ENCODE measurements around the gene HDAC7. TPM values are rescaled to one million over a fixed set of nuclear protein-coding genes. Genes with fewer than 3 reads are reported as not detected.

The HDAC7 gene
- total and polyA plus RNA-seq, 2 of the 13 experiments (the other 11 are each of a cell fraction or from before 2014, with no cell fraction given): 4.6 to 10.8 TPM

DNA sequence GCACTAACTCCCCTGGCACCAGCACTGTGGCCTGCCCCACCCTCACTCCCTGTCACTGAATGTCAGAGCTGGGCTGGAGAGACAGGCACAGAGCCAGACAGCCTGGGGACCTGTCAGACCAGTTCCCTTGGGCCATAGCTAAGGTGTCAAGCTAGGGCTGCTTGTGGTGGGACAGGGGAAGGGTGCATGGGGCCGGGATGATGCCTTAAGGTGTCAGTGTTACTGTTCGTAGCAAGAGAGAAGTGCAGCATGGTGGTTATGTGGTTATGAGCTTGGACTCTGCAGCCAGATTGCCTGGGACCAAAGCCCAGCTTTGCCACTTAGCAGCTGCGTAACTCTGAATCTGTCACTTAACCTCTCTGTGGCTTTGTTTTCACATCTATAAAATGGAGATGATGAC lies 64.8 kb downstream of the HDAC7 start (continued):
- TF ChIP-seq ZBTB39 (CRISPR knock-in tag; IDR thresholded peaks at IDR 0.05): no peak
- TF ChIP-seq HNRNPUL1 (IDR thresholded peaks at IDR 0.05; ENCODE audit: low read depth, low read length): no peak
- TF ChIP-seq ZNF720 (CRISPR knock-in tag; IDR thresholded peaks at IDR 0.05): no peak
- no peak for TF ChIP-seq TBP (CRISPR knock-in tag; IDR thresholded peaks at IDR 0.05)
- TF ChIP-seq ZBTB7A (CRISPR knock-in tag; IDR thresholded peaks at IDR 0.05): no peak

DNA sequence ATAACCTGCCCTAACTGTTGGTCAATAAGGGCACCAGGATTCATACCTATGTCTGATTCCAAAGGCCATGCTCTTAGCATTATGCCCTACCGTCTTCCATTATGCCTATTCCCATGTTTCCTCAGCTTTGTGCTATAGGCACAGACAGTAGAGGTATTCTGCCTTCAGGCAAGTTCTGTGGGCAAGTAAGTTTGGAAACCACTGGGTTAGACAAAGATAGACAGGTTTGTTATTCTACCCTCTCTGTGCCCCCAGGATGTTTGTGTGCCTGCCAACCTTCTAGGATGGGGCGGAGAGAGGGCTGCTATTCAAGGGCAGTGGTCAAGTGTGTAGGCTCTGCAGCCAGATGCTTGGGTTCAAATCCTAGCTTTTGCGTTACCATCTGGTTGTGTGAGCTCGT lies 65.6 kb downstream of the HDAC7 start:
- H3K36me3 ChIP-seq (replicated peaks in 1 of 2; ENCODE audit: control insufficient read depth in 1 of 2, insufficient read depth in 2 of 2, low read length in 2 of 2): no peaks in the 10 kb centered on the region
- no peak for FAIRE-seq
- ATAC-seq: no peak
- peaks cover 4 to 46% of the 10 kb centered on the region in 2 experiments; a peak in 3 of 5 replicates for H3K27me3 ChIP-seq (ENCODE audit: control insufficient read depth in 1 of 2, insufficient read depth in 2 of 2, low read length in 2 of 2)
- no peak overlapping the region for H3K9ac ChIP-seq (ENCODE audit: insufficient read depth, low read depth, low read length)
- H3K4me3 ChIP-seq (replicated peaks in 1 of 3; ENCODE audit: insufficient read depth in 1 of 3, low read depth in 2 of 3, low read length in 3 of 3): no peak overlapping the region
- BruUV-seq (replicated peaks): no TSS peak
- 34% methylated on average over 4 of the region's 4 CpGs for WGBS (ENCODE audit: low lambda C conversion rate)
- CTCF ChIA-PET (ENCODE audit: low intra/inter-chr PET ratio, low total read pairs): no interaction called here
- POLR2A ChIA-PET: no interaction called here
- H3K9me3 ChIP-seq (ENCODE audit: low read length): no peaks in the 10 kb centered on the region
- no peak overlapping the region for H3K27ac ChIP-seq (ENCODE audit: extremely low read length, insufficient read depth, low read length)
- in situ Hi-C loops (cut with HindIII; ENCODE audit: extremely low pct_ligation_motif_present, low pct_unique_long_range_greater_than_20kb): no loop called here
- H2AFZ ChIP-seq (ENCODE audit: low read length): no peak overlapping the region
- intact Hi-C loops (cut with micrococcal nuclease; ENCODE audit: unreplicated experiment): no loop called here
- DNase-seq (ENCODE audit: low spot score): no peak
- no peak overlapping the region for H3K4me2 ChIP-seq (ENCODE audit: low read depth, low read length)
- H3K79me2 ChIP-seq (ENCODE audit: insufficient read depth, low read length): no peaks in the 10 kb centered on the region
- H3K4me1 ChIP-seq (ENCODE audit: insufficient read depth, low read length): peaks cover 32% of the 10 kb centered on the region
- no peaks in the 10 kb centered on the region for H4K20me1 ChIP-seq (ENCODE audit: insufficient read depth, low read length)
- TF ChIP-seq ZNF672 (CRISPR knock-in tag; IDR thresholded peaks at IDR 0.05) (no peak), BATF2 (CRISPR knock-in tag; IDR thresholded peaks at IDR 0.05) (no peak), ZEB1 (IDR thresholded peaks at IDR 0.05; ENCODE audit: insufficient replicate concordance, low read depth) (no peak), ZNF329 (CRISPR knock-in tag; IDR thresholded peaks at IDR 0.05; ENCODE audit: low read depth) (no peak), ZMAT3 (CRISPR knock-in tag; conservative IDR thresholded peaks at IDR 0.05) (no peak), ZZZ3 (CRISPR knock-in tag; IDR thresholded peaks at IDR 0.05; ENCODE audit: borderline replicate concordance) (no peak), THAP7 (CRISPR knock-in tag; IDR thresholded peaks at IDR 0.05) (no peak), ZNF138 (CRISPR knock-in tag; IDR thresholded peaks at IDR 0.05; ENCODE audit: low read depth) (no peak), ZFP62 (CRISPR knock-in tag; IDR thresholded peaks at IDR 0.05) (no peak)
- TF ChIP-seq, protein P1, sequence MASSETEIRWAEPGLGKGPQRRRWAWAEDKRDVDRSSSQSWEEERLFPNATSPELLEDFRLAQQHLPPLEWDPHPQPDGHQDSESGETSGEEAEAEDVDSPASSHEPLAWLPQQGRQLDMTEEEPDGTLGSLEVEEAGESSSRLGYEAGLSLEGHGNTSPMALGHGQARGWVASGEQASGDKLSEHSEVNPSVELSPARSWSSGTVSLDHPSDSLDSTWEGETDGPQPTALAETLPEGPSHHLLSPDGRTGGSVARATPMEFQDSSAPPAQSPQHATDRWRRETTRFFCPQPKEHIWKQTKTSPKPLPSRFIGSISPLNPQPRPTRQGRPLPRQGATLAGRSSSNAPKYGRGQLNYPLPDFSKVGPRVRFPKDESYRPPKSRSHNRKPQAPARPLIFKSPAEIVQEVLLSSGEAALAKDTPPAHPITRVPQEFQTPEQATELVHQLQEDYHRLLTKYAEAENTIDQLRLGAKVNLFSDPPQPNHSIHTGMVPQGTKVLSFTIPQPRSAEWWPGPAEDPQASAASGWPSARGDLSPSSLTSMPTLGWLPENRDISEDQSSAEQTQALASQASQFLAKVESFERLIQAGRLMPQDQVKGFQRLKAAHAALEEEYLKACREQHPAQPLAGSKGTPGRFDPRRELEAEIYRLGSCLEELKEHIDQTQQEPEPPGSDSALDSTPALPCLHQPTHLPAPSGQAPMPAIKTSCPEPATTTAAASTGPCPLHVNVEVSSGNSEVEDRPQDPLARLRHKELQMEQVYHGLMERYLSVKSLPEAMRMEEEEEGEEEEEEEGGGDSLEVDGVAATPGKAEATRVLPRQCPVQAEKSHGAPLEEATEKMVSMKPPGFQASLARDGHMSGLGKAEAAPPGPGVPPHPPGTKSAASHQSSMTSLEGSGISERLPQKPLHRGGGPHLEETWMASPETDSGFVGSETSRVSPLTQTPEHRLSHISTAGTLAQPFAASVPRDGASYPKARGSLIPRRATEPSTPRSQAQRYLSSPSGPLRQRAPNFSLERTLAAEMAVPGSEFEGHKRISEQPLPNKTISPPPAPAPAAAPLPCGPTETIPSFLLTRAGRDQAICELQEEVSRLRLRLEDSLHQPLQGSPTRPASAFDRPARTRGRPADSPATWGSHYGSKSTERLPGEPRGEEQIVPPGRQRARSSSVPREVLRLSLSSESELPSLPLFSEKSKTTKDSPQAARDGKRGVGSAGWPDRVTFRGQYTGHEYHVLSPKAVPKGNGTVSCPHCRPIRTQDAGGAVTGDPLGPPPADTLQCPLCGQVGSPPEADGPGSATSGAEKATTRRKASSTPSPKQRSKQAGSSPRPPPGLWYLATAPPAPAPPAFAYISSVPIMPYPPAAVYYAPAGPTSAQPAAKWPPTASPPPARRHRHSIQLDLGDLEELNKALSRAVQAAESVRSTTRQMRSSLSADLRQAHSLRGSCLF (CRISPR knock-in tag; IDR thresholded peaks at IDR 0.05; ENCODE audit: borderline replicate concordance): no peak

Data from HepG2 (cell line).